ENCODE measurements around the gene MRFAP1L1.

DNA sequence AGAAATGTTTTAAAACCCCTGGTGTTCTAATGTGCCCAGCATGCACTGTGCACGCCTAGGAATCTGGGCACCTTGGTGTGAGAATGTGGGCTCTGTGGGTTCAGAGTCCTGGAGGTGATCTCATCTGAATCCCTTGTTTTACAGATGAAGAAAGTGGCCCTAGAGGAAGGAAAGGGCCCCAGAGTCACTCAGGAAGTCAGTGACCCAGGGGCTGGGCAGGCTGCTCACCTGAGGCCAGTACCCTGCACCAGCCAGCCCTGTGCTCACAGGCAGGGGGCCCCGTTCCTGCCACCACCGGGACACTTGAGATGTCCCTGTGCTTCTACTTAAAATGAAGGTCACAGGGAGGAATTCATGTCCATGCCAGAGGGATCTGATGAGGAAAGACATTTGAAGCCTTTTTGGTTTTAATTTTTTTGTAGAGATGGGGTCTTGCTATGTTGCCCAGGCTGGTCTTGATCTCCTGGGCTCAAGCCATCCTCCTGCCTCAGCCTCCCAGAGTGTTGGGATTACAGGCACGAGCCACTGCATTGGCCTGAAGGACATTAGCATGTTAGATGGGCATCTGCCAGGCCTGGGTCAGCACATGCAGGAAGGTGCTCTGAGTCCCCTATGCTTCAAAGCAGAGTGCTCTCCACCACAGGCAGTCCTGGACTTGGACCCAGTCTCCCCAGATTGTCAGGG is 23.4 kb downstream of the MRFAP1L1 start:
- TF ChIP-seq, protein P1, sequence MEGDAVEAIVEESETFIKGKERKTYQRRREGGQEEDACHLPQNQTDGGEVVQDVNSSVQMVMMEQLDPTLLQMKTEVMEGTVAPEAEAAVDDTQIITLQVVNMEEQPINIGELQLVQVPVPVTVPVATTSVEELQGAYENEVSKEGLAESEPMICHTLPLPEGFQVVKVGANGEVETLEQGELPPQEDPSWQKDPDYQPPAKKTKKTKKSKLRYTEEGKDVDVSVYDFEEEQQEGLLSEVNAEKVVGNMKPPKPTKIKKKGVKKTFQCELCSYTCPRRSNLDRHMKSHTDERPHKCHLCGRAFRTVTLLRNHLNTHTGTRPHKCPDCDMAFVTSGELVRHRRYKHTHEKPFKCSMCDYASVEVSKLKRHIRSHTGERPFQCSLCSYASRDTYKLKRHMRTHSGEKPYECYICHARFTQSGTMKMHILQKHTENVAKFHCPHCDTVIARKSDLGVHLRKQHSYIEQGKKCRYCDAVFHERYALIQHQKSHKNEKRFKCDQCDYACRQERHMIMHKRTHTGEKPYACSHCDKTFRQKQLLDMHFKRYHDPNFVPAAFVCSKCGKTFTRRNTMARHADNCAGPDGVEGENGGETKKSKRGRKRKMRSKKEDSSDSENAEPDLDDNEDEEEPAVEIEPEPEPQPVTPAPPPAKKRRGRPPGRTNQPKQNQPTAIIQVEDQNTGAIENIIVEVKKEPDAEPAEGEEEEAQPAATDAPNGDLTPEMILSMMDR (IDR thresholded peaks at IDR 0.05): no peak
- no peak for TF ChIP-seq POLR2AphosphoS5 (IDR thresholded peaks at IDR 0.05)
